Measurements from ENCODE around the gene PARD3. TPM values are rescaled to one million over a fixed set of nuclear protein-coding genes. Genes with fewer than 3 reads are reported as not detected.
"Not testable (repeated sequence)": the region's sequence is repeated elsewhere in the genome, so short reads cannot be mapped to it uniquely, and the experiment has no call there.

Gene PARD3
- total RNA-seq, 2 donors from 2014 or later, result 31.6 to 41.6 TPM

- H3K9me3 ChIP-seq, result no peaks in the 10 kb centered on the region
- TF ChIP-seq CTCF (IDR thresholded peaks at IDR 0.05), result no peak
- no peaks in the 10 kb centered on the region for H3K27me3 ChIP-seq
- no peak for DNase-seq (ENCODE audit: low spot score)
- no peaks in the 10 kb centered on the region for H3K36me3 ChIP-seq
- H3K4me1 ChIP-seq, result peaks cover 0 to 43% of the 10 kb centered on the region in 2 donors
- H3K27ac ChIP-seq, result no peak overlapping the region
- H3K4me3 ChIP-seq, result no peak overlapping the region
Observed at GRCh38 chr10:34761453-34761852, 53.6 kb downstream of the PARD3 start.

- Histone ChIP-seq H3K4me3 (no peak overlapping the region), H3K36me3 (no peaks in the 10 kb centered on the region), H3K9me3 (no peaks in the 10 kb centered on the region), H3K4me1 (peaks cover 0 to 34% of the 10 kb centered on the region in 2 donors), H3K27ac (no peak overlapping the region), H3K27me3 (no peaks in the 10 kb centered on the region)
- no peak for TF ChIP-seq CTCF (IDR thresholded peaks at IDR 0.05)
- no peak for DNase-seq (ENCODE audit: low spot score)
Observed at GRCh38 chr10:34760606-34761005, 54.5 kb downstream of the PARD3 start.

GRCh38 chr10:34759837-34760215 lies 55.3 kb downstream of the PARD3 start:
- H3K4me3 ChIP-seq, result no peak overlapping the region
- no peak overlapping the region for H3K27ac ChIP-seq
- H3K36me3 ChIP-seq, result no peaks in the 10 kb centered on the region
- DNase-seq (ENCODE audit: low spot score), result no peak
- H3K27me3 ChIP-seq, result no peaks in the 10 kb centered on the region
- H3K9me3 ChIP-seq, result no peaks in the 10 kb centered on the region
- H3K4me1 ChIP-seq, result peaks cover 0 to 32% of the 10 kb centered on the region in 2 donors
- TF ChIP-seq CTCF (IDR thresholded peaks at IDR 0.05), result no peak

- Histone ChIP-seq H3K9me3 (no peaks in the 10 kb centered on the region), H3K4me3 (no peak overlapping the region), H3K27me3 (no peaks in the 10 kb centered on the region), H3K36me3 (no peaks in the 10 kb centered on the region), H3K4me1 (peaks cover 0 to 32% of the 10 kb centered on the region in 2 donors), H3K27ac (no peak overlapping the region)
- no peak for DNase-seq (ENCODE audit: low spot score)
- TF ChIP-seq CTCF (IDR thresholded peaks at IDR 0.05), result no peak
Observed at GRCh38 chr10:34759161-34759836, 55.8 kb downstream of the PARD3 start.

GRCh38 chr10:34758447-34758996 lies 56.6 kb downstream of the PARD3 start:
- H3K27me3 ChIP-seq, result no peaks in the 10 kb centered on the region
- H3K4me3 ChIP-seq, result no peak overlapping the region
- peaks cover 0 to 38% of the 10 kb centered on the region in 2 donors for H3K4me1 ChIP-seq
- no peak overlapping the region for H3K27ac ChIP-seq
- no peak for DNase-seq (ENCODE audit: low spot score)
- H3K36me3 ChIP-seq, result no peaks in the 10 kb centered on the region
- TF ChIP-seq CTCF (IDR thresholded peaks at IDR 0.05), result no peak
- H3K9me3 ChIP-seq, result no peaks in the 10 kb centered on the region

- H3K4me1 ChIP-seq, result peaks cover 0 to 38% of the 10 kb centered on the region in 2 donors
Observed at GRCh38 chr10:34757933-34758332, 57.2 kb downstream of the PARD3 start.

GRCh38 chr10:34757181-34757580 lies 57.9 kb downstream of the PARD3 start:
- DNase-seq (ENCODE audit: low spot score); H3K4me3 ChIP-seq; H3K9me3 ChIP-seq; H3K36me3 ChIP-seq; H3K27me3 ChIP-seq; H3K27ac ChIP-seq: not testable (repeated sequence)
- peaks cover 0 to 39% of the 10 kb centered on the region in 2 donors for H3K4me1 ChIP-seq

More at GRCh38 chr10:34757933-34758332, 57.2 kb downstream of the PARD3 start:
- no peaks in the 10 kb centered on the region for H3K36me3 ChIP-seq
- H3K4me3 ChIP-seq, result no peak overlapping the region
- no peaks in the 10 kb centered on the region for H3K27me3 ChIP-seq
- no peaks in the 10 kb centered on the region for H3K9me3 ChIP-seq
- no peak overlapping the region for H3K27ac ChIP-seq
- DNase-seq (ENCODE audit: low spot score), result no peak
- TF ChIP-seq CTCF (IDR thresholded peaks at IDR 0.05), result no peak
